Ascending aorta (tissue), 2 donors: ENCODE measurements around the gene LAMA5. TPM values are rescaled to one million over a fixed set of nuclear protein-coding genes. Genes with fewer than 3 reads are reported as not detected.

Source experiments
- DNase-seq, 2 donors: peaks; one replicate each; pipeline ENCODE4 v3.0.0-alpha.2; 2019; ENCODE audit warnings: low spot score in 2 of 2
- H3K27ac ChIP-seq, 2 donors: fragments of 200-600 bp; sonication (generic); one replicate each; pipeline ENCODE4 v1.5.1; 2016 to 2017; ENCODE audit warnings: mild to moderate bottlenecking in 1 of 2
- H3K27me3 ChIP-seq: fragments of 200-600 bp; sonication (generic); one replicate; pipeline ENCODE4 v1.5.1; 2017
- H3K36me3 ChIP-seq, 2 donors: fragments of 200-600 bp; sonication (generic); one replicate each; pipeline ENCODE4 v1.5.1; 2016
- H3K4me1 ChIP-seq, 2 donors: fragments of 200-600 bp; sonication (generic); one replicate each; pipeline ENCODE4 v1.5.1; 2016 to 2017; ENCODE audit warnings: mild to moderate bottlenecking in 1 of 2
- H3K4me3 ChIP-seq, 2 donors: fragments of 200-600 bp; sonication (generic); one replicate each; pipeline ENCODE4 v1.5.1; 2016 to 2017; ENCODE audit warnings: mild to moderate bottlenecking in 1 of 2
- H3K9me3 ChIP-seq, 2 donors: fragments of 200-600 bp; sonication (generic); one replicate each; pipeline ENCODE4 v1.5.1; 2016
- intact Hi-C: fragments of 100-400 bp; cut with DNase I; formaldehyde crosslinking; loops from one replicate; pipeline ENCODE4 v1.15.1; 2023
- total RNA-seq: library from RNA; depleted of rRNA; stranded (reverse); fragments of >200 nt; gene quantifications from one replicate; pipeline ENCODE4 v1.1.0, GENCODE V29; 2016
- TF ChIP-seq, protein P1 (sequence below), 3 experiments: fragments of 200-600 bp in 2 of 3; fragments of 450-650 bp in 1 of 3; sonication (generic) in 2 of 3; IDR thresholded peaks; one replicate each; pipeline ENCODE4 v1.5.1; 2016 to 2019; ENCODE audit warnings: antibody characterized with exemption in 3 of 3, mild to moderate bottlenecking in 1 of 3, moderate library complexity in 1 of 3

LAMA5 gene
- total RNA-seq, 1 donor from 2014 or later: 469 TPM

DNA sequence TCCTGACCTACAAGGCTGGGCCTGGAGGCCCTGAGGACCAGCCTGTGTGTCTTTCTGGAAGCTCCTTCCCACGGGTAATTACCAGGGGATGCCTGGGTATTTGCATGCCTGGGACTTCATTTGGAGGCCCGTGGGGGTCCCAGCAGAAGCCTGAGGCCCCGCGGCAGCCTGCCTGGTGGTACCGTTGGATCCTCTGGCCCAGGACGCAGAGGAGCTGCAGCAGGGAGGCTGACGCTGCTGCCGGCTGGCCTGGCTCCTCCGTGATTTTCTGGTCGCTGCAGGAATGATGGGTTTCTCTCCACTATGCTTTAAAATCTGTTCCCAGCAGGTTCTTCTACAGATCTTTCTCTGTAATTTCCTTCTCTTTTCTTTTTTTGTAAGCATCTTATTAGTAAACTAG, 33.4 kb upstream of the LAMA5 start:
- intact Hi-C loops: loop anchor here (10.0 kb wide), 1 partner anchor 336 kb away; the partner anchor contains the start of gene TAF4
- TF ChIP-seq, protein P1, sequence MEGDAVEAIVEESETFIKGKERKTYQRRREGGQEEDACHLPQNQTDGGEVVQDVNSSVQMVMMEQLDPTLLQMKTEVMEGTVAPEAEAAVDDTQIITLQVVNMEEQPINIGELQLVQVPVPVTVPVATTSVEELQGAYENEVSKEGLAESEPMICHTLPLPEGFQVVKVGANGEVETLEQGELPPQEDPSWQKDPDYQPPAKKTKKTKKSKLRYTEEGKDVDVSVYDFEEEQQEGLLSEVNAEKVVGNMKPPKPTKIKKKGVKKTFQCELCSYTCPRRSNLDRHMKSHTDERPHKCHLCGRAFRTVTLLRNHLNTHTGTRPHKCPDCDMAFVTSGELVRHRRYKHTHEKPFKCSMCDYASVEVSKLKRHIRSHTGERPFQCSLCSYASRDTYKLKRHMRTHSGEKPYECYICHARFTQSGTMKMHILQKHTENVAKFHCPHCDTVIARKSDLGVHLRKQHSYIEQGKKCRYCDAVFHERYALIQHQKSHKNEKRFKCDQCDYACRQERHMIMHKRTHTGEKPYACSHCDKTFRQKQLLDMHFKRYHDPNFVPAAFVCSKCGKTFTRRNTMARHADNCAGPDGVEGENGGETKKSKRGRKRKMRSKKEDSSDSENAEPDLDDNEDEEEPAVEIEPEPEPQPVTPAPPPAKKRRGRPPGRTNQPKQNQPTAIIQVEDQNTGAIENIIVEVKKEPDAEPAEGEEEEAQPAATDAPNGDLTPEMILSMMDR (IDR thresholded peaks at IDR 0.05): no peak
- DNase-seq: no peak
- peaks cover 3 to 5% of the 10 kb centered on the region in 2 donors for H3K36me3 ChIP-seq
- H3K9me3 ChIP-seq: no peaks in the 10 kb centered on the region
- H3K27me3 ChIP-seq: no peaks in the 10 kb centered on the region
- H3K4me1 ChIP-seq: peaks cover under 1 to 4% of the 10 kb centered on the region in 2 donors
- no peak overlapping the region for H3K4me3 ChIP-seq
- no peak overlapping the region for H3K27ac ChIP-seq

- no peak for DNase-seq
- TF ChIP-seq, protein P1 (IDR thresholded peaks at IDR 0.05): no peak
- Histone ChIP-seq H3K4me3 (no peak overlapping the region), H3K27ac (no peak overlapping the region), H3K9me3 (no peaks in the 10 kb centered on the region), H3K4me1 (no peaks in the 10 kb centered on the region), H3K27me3 (no peaks in the 10 kb centered on the region), H3K36me3 (peaks cover 3 to 9% of the 10 kb centered on the region in 2 donors)
- intact Hi-C loops: loop anchor here (10.0 kb wide), 1 partner anchor 335 kb away; the partner anchor contains the start of gene TAF4
Observed at GRCh38 chr20:62400021-62400420, 32.9 kb upstream of the LAMA5 start.

DNA sequence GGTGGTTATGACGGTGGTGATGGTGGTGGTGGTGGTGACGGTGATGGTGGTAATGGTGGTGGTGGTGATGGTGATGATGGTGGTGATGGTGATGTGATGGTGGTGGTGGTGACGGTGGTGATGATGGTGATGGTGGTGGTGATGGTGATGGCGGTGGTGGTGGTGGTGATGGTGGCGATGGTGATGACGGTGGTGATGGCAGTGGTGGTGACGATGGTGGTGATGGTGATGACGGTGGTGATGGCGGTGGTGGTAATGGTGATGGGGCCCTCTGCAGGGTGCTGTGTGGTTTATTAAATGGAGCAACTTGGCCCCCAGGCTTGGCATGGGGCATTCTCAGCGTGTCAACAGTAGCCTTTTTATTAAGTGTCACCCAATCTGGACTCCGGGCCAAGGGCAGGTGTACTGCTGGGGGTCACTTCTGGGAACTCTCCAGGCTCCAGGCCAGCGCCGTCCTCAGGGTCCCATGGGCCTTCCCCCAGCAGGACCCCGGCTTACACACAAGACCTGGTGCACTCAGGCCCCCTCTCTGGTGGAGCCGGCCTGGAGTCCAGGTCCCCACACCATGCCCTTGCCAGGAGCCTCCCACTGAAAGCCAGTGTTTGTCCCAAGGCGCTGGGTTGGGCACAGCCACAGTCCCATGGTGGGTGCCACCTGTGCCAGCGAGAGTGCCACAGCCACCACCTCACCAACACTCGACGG, 31.2 kb upstream of the LAMA5 start:
- Histone ChIP-seq H3K27me3 (no peaks in the 10 kb centered on the region), H3K36me3 (peaks cover 8 to 27% of the 10 kb centered on the region in 2 donors), H3K9me3 (no peaks in the 10 kb centered on the region), H3K27ac (no peak overlapping the region), H3K4me3 (no peak overlapping the region), H3K4me1 (no peaks in the 10 kb centered on the region)
- no peak for DNase-seq
- TF ChIP-seq, protein P1 (IDR thresholded peaks at IDR 0.05): no peak
- intact Hi-C loops: no loop called here

DNA sequence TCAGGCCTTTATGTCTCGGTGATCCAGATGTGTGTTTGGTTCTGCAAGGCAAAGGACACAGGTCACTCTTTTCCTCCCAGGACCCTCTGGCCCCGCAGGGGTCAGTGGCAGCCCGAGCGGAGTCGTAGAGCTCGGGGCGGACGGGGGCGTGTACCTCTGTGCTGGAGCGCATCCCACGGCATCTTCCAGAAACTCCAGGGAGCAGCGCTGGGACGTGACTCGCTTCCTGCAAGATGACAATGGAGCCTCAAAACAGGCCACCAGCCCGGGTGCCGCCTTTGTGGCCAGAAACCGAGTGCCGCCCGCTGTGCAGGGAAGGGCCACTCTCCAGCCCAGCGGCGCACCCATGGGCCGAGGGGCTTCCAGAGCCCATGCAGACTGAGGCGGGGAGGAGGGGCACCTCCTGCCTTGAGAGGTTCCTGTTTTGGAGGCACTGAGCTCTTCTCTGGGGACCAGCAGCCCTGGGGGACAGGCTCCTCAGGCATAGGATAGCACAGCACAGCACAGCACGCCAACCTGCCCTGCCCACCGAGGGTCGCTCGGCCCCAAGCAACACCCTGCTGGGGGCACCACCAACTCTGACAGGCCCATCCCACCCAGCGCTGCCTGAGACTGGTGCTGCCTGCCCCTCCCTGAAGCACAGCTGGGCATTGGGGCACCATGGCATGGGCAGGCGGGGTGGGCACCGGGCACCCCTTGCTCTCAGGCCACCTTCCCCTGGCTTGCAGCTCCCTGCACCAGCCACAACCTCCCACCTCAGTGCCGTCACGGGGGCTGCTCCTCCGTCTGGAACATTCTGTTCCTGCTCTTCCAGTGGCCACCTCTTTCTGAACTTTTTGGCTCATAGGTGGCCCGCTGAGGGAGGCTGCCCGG, 29.5 kb upstream of the LAMA5 start:
- H3K9me3 ChIP-seq: no peaks in the 10 kb centered on the region
- no peaks in the 10 kb centered on the region for H3K27me3 ChIP-seq
- TF ChIP-seq, protein P1 (IDR thresholded peaks at IDR 0.05): no peak
- intact Hi-C loops: no loop called here
- peaks cover 18 to 40% of the 10 kb centered on the region in 2 donors for H3K36me3 ChIP-seq
- H3K4me1 ChIP-seq: no peaks in the 10 kb centered on the region
- DNase-seq: no peak
- H3K4me3 ChIP-seq: no peak overlapping the region
- no peak overlapping the region for H3K27ac ChIP-seq

DNA sequence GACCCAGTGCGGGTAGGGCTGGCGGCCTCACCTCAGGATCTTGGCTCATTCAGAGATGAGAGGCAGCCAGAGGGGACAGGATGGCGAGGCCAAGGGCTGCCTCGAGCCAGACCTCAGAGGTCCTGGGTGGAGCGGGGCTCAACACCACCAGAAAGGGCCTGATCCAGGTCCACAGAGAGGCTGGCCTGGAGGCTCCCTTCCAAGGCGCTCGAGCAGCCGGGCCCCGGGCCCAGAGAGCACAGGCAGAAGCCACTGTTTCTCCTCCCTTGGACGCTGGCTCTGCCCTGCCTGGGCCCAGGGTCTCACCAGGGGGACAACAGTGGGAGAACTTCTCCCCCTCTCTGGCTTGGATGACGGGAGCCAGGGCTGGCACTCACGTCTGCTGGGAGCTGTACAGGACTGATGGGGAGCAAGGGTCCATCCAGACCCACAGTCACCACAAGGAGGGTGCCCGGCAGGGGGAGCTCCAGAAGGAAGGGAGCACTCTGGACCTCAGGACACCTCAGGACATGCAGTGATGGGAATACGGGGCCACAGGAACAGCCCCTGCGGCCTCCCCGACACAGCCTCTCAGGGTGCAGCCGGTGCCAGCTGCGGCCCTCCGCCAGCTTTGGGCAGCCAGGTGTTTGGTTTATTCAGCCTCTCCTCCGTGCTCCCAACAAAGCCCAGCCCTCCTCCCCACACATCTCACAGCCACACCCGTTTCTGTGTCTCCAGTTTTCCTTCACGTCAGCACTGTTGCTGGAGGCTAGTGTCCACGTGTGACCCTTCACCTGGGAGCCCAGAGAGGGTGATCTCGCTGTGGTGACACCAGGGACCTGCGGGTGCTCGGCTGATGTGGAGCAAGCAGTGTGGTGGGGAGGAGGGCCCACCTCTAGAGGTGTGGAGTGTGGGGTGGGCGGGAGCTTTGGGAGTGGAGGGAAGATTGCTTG, 28.5 kb upstream of the LAMA5 start:
- TF ChIP-seq, protein P1 (IDR thresholded peaks at IDR 0.05): no peak
- Histone ChIP-seq H3K36me3 (peaks cover 25 to 46% of the 10 kb centered on the region in 2 donors), H3K4me3 (no peak overlapping the region), H3K4me1 (no peaks in the 10 kb centered on the region), H3K27me3 (no peaks in the 10 kb centered on the region), H3K9me3 (no peaks in the 10 kb centered on the region), H3K27ac (no peak overlapping the region)
- intact Hi-C loops: no loop called here
- no peak for DNase-seq
